Ascending aorta (tissue), 2 donors: ENCODE results near the gene RFLNA. TPM values are rescaled to one million over a fixed set of nuclear protein-coding genes. Genes with fewer than 3 reads are reported as not detected.

ENCODE experiments used
- DNase-seq, 2 donors: peaks; one replicate each; pipeline ENCODE4 v3.0.0-alpha.2; 2019; ENCODE audit warnings: low spot score in 2 of 2
- H3K27ac ChIP-seq, 2 donors: fragments of 200-600 bp; sonication (generic); one replicate each; pipeline ENCODE4 v1.5.1; 2016 to 2017; ENCODE audit warnings: mild to moderate bottlenecking in 1 of 2
- H3K27me3 ChIP-seq: fragments of 200-600 bp; sonication (generic); one replicate; pipeline ENCODE4 v1.5.1; 2017
- H3K36me3 ChIP-seq, 2 donors: fragments of 200-600 bp; sonication (generic); one replicate each; pipeline ENCODE4 v1.5.1; 2016
- H3K4me1 ChIP-seq, 2 donors: fragments of 200-600 bp; sonication (generic); one replicate each; pipeline ENCODE4 v1.5.1; 2016 to 2017; ENCODE audit warnings: mild to moderate bottlenecking in 1 of 2
- H3K4me3 ChIP-seq, 2 donors: fragments of 200-600 bp; sonication (generic); one replicate each; pipeline ENCODE4 v1.5.1; 2016 to 2017; ENCODE audit warnings: mild to moderate bottlenecking in 1 of 2
- H3K9me3 ChIP-seq, 2 donors: fragments of 200-600 bp; sonication (generic); one replicate each; pipeline ENCODE4 v1.5.1; 2016
- intact Hi-C: fragments of 100-400 bp; cut with DNase I; formaldehyde crosslinking; loops from one replicate; pipeline ENCODE4 v1.15.1; 2023
- total RNA-seq: library from RNA; depleted of rRNA; stranded (reverse); fragments of >200 nt; gene quantifications from one replicate; pipeline ENCODE4 v1.1.0, GENCODE V29; 2016
- TF ChIP-seq, protein P1 (sequence below), 3 experiments: fragments of 200-600 bp in 2 of 3; fragments of 450-650 bp in 1 of 3; sonication (generic) in 2 of 3; IDR thresholded peaks; one replicate each; pipeline ENCODE4 v1.5.1; 2016 to 2019; ENCODE audit warnings: antibody characterized with exemption in 3 of 3, mild to moderate bottlenecking in 1 of 3, moderate library complexity in 1 of 3

The RFLNA gene
- total RNA-seq, 1 donor from 2014 or later: not detected

DNA sequence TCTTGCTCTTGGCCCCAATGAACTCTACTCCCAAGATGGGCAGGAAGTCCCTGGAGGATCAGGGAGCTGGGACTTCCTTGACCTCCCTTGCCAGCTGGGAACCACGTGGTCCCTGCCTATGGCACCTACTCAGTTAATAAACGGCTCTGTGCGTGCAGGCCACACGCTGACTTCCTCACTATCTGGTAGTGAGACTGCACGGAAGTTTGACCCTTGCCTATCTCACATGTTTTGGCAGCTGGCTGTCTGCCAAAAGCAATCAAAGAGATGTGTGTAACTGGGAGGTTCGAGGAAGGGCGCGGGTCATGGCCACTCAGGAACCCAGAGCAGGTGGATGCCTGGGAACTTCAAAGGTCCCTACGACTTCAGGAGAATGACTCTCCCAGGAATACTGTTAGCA, 57.9 kb downstream of the RFLNA start:
- intact Hi-C loops: no loop called here
- no peaks in the 10 kb centered on the region for H3K4me1 ChIP-seq
- TF ChIP-seq, protein P1, sequence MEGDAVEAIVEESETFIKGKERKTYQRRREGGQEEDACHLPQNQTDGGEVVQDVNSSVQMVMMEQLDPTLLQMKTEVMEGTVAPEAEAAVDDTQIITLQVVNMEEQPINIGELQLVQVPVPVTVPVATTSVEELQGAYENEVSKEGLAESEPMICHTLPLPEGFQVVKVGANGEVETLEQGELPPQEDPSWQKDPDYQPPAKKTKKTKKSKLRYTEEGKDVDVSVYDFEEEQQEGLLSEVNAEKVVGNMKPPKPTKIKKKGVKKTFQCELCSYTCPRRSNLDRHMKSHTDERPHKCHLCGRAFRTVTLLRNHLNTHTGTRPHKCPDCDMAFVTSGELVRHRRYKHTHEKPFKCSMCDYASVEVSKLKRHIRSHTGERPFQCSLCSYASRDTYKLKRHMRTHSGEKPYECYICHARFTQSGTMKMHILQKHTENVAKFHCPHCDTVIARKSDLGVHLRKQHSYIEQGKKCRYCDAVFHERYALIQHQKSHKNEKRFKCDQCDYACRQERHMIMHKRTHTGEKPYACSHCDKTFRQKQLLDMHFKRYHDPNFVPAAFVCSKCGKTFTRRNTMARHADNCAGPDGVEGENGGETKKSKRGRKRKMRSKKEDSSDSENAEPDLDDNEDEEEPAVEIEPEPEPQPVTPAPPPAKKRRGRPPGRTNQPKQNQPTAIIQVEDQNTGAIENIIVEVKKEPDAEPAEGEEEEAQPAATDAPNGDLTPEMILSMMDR (IDR thresholded peaks at IDR 0.05): no peak
- H3K27ac ChIP-seq: no peak overlapping the region
- no peak for DNase-seq
- H3K4me3 ChIP-seq: no peak overlapping the region
- peaks cover 97 to 98% of the 10 kb centered on the region in 2 donors for H3K36me3 ChIP-seq
- no peaks in the 10 kb centered on the region for H3K9me3 ChIP-seq
- H3K27me3 ChIP-seq: no peaks in the 10 kb centered on the region

DNA sequence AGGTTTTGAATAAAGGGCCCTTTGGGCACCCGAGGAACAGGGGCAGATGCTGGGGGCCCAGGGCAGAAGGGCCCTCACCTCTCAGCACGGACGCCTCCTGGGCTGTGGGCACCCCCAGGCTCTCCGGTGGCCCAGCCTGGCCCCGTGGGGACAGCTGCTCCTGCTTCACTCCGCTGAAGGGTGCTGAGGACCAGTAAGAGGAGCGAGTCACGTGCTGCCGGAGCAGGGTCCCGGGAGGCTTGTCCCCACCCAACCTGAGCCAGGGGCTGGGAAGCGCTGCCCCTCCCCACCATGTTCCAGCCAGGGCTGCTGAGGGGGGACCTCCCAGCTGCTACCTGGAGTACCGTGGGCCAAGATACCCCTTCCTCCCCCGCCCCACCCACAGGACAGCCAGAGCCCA, 59.5 kb downstream of the RFLNA start:
- DNase-seq: no peak
- Histone ChIP-seq H3K4me3 (no peak overlapping the region), H3K27me3 (no peaks in the 10 kb centered on the region), H3K9me3 (no peaks in the 10 kb centered on the region), H3K36me3 (peaks cover 93 to 94% of the 10 kb centered on the region in 2 donors), H3K27ac (no peak overlapping the region), H3K4me1 (peaks cover 7 to 8% of the 10 kb centered on the region in 2 donors)
- TF ChIP-seq, protein P1 (IDR thresholded peaks at IDR 0.05): no peak
- intact Hi-C loops: no loop called here

DNA sequence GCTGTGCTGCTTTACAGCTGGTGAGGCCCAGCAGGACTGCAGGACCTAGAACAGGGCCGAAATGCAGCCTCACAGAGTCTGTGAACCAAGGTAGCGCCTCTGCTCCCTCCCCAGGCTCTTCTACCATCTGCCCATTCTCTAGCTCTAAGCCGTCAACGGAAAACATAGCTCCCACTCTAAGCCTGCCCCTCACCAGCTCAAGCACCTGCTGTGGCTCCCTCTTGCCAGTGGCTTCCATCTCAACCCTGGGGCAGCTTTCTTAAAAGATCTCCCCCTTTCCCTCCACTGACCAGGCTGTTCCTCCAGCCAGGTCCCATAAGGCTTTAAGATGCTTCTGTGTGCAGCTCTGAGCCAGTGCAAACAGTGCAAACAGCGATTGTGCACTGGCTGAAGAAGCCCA, 61.3 kb downstream of the RFLNA start:
- Histone ChIP-seq H3K4me3 (no peak overlapping the region), H3K27ac (no peak overlapping the region), H3K36me3 (peaks cover 77 to 78% of the 10 kb centered on the region in 2 donors), H3K9me3 (no peaks in the 10 kb centered on the region), H3K4me1 (peaks cover 14 to 18% of the 10 kb centered on the region in 2 donors), H3K27me3 (no peaks in the 10 kb centered on the region)
- intact Hi-C loops: no loop called here
- DNase-seq: no peak
- TF ChIP-seq, protein P1 (IDR thresholded peaks at IDR 0.05): no peak

DNA sequence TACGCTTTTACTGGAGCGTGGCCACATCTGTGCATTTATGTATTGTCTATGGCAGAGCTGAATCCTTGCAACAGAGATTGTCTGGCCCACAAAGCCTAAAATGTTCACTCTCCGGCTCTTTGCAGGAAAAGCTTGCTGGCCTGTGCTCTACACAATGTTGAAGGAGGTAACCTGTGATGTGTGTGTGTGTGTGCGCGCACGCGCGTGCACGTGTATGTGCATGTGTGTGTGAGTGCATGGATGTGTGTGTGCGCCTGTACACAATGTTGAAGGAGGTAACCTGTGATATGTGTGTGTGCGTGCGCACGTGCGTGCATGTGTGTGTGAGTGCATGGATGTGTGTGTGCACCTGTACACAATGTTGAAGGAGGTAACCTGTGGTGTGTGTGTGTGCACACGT, 62.7 kb downstream of the RFLNA start:
- no peak for DNase-seq
- TF ChIP-seq, protein P1 (IDR thresholded peaks at IDR 0.05): no peak
- H3K27me3 ChIP-seq: no peaks in the 10 kb centered on the region
- no peaks in the 10 kb centered on the region for H3K9me3 ChIP-seq
- H3K4me1 ChIP-seq: peaks cover 14 to 18% of the 10 kb centered on the region in 2 donors
- no peak overlapping the region for H3K4me3 ChIP-seq
- peaks cover 73 to 77% of the 10 kb centered on the region in 2 donors for H3K36me3 ChIP-seq
- intact Hi-C loops: no loop called here
- no peak overlapping the region for H3K27ac ChIP-seq

DNA sequence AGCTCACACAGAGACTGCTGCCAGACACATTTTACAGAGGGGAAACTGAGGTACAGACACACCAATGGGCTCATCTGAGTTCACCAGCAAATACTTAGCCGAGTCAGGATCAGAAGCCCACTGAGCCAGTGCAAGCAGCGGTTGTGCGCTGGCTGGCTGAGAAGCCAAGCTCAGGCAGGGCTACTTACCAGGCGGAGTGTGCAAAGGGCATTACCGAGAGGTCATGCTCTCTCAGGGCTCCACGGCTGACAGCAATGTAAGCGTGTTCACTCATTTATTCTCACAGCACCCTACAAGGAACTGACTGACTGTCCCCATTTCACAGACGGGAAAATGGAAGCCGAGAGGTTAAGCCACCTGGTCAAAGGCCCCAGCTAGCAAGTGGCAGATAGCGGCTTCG, 63.7 kb downstream of the RFLNA start:
- Histone ChIP-seq H3K36me3 (peaks cover 70 to 77% of the 10 kb centered on the region in 2 donors), H3K9me3 (no peaks in the 10 kb centered on the region), H3K27me3 (no peaks in the 10 kb centered on the region), H3K4me1 (peaks cover 14 to 18% of the 10 kb centered on the region in 2 donors), H3K4me3 (no peak overlapping the region), H3K27ac (peak overlapping the region in 1 of 2 donors; percentile 75)
- DNase-seq: no peak
- TF ChIP-seq, protein P1 (IDR thresholded peaks at IDR 0.05): no peak
- intact Hi-C loops: no loop called here
